ENCODE measurements around the gene AP2M1. TPM values are rescaled to one million over a fixed set of nuclear protein-coding genes. Genes with fewer than 3 reads are reported as not detected.

Gene AP2M1
- total RNA-seq, 1 donor = 427 TPM

DNA sequence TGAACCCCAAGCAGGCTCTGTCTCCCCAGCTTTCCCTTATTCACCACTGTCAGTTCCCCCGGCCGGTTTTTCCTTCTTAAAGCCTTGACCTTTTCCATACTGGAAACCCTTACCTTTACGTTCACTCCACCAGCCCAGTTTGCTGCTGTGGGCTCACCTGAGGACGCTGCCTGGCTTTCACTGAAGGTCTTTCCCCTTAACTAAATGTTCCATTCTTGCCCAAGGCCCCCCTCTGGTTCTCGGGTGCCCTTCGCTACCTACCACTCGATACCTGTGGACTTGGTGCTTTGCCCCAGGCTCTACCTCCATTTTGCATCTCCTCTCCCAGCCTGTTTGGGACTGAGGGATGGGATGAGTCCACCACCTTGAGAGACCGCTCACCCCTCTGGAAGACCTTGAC lies 851 bp downstream of the AP2M1 start:
- Histone ChIP-seq H3K27me3 (ENCODE audit: insufficient read depth, low read length) (no peaks in the 10 kb centered on the region), H3K4me2 (ENCODE audit: insufficient read depth, low read length) (peak overlapping the region; percentile 98), H2AFZ (ENCODE audit: low read length) (no peak overlapping the region), H3K27ac (ENCODE audit: low read depth, low read length) (peak overlapping the region; percentile 85), H4K20me1 (ENCODE audit: insufficient read depth, low read length) (peaks cover 65% of the 10 kb centered on the region), H3K4me1 (ENCODE audit: insufficient read depth, low read length) (peaks cover 74% of the 10 kb centered on the region), H3K9me3 (ENCODE audit: low read depth, low read length) (no peaks in the 10 kb centered on the region), H3K79me2 (ENCODE audit: insufficient read depth, low read length) (peaks cover 69% of the 10 kb centered on the region), H3K36me3 (ENCODE audit: insufficient read depth, low read length) (peaks cover 52% of the 10 kb centered on the region), H3K4me3 (ENCODE audit: insufficient read depth, low read length) (peak overlapping the region; percentile 93)
- DNase-seq (ENCODE audit: insufficient read length, low spot score, missing footprints) = peak; percentile 79
- TF ChIP-seq, protein P1, sequence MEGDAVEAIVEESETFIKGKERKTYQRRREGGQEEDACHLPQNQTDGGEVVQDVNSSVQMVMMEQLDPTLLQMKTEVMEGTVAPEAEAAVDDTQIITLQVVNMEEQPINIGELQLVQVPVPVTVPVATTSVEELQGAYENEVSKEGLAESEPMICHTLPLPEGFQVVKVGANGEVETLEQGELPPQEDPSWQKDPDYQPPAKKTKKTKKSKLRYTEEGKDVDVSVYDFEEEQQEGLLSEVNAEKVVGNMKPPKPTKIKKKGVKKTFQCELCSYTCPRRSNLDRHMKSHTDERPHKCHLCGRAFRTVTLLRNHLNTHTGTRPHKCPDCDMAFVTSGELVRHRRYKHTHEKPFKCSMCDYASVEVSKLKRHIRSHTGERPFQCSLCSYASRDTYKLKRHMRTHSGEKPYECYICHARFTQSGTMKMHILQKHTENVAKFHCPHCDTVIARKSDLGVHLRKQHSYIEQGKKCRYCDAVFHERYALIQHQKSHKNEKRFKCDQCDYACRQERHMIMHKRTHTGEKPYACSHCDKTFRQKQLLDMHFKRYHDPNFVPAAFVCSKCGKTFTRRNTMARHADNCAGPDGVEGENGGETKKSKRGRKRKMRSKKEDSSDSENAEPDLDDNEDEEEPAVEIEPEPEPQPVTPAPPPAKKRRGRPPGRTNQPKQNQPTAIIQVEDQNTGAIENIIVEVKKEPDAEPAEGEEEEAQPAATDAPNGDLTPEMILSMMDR (IDR thresholded peaks at IDR 0.05; ENCODE audit: extremely low read depth, low read depth, low read length) = no peak

DNA sequence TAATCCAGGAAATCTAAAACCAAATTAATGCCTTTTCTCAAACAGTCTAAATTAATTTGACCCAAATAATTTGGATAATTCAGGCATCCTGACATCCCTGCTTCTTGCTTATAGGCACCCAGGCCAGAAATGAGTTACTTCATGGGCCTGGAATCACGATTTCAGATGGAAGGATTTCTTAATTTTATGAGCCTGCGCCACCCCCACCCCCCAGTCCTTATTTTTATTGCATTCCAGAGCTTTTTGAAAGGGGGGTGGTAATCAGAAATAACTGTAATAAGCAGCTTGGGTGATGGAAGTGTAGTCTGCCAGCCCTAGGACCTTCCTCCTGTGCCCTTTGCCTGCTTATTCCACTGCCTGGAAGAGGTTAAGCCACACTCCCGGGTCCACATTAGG lies 1.3 kb downstream of the AP2M1 start:
- DNase-seq (ENCODE audit: insufficient read length, low spot score, missing footprints) = peak; percentile 80
- H3K27me3 ChIP-seq (ENCODE audit: insufficient read depth, low read length) = no peaks in the 10 kb centered on the region
- H3K36me3 ChIP-seq (ENCODE audit: insufficient read depth, low read length) = peaks cover 52% of the 10 kb centered on the region
- peaks cover 70% of the 10 kb centered on the region for H3K79me2 ChIP-seq (ENCODE audit: insufficient read depth, low read length)
- H3K4me1 ChIP-seq (ENCODE audit: insufficient read depth, low read length) = peaks cover 71% of the 10 kb centered on the region
- H3K4me2 ChIP-seq (ENCODE audit: insufficient read depth, low read length) = peak overlapping the region; percentile 98
- TF ChIP-seq, protein P1 (IDR thresholded peaks at IDR 0.05; ENCODE audit: extremely low read depth, low read depth, low read length) = no peak
- peak overlapping the region; percentile 93 for H3K4me3 ChIP-seq (ENCODE audit: insufficient read depth, low read length)
- H4K20me1 ChIP-seq (ENCODE audit: insufficient read depth, low read length) = peaks cover 70% of the 10 kb centered on the region
- H2AFZ ChIP-seq (ENCODE audit: low read length) = no peak overlapping the region
- peak overlapping the region; percentile 85 for H3K27ac ChIP-seq (ENCODE audit: low read depth, low read length)
- no peaks in the 10 kb centered on the region for H3K9me3 ChIP-seq (ENCODE audit: low read depth, low read length)

DNA sequence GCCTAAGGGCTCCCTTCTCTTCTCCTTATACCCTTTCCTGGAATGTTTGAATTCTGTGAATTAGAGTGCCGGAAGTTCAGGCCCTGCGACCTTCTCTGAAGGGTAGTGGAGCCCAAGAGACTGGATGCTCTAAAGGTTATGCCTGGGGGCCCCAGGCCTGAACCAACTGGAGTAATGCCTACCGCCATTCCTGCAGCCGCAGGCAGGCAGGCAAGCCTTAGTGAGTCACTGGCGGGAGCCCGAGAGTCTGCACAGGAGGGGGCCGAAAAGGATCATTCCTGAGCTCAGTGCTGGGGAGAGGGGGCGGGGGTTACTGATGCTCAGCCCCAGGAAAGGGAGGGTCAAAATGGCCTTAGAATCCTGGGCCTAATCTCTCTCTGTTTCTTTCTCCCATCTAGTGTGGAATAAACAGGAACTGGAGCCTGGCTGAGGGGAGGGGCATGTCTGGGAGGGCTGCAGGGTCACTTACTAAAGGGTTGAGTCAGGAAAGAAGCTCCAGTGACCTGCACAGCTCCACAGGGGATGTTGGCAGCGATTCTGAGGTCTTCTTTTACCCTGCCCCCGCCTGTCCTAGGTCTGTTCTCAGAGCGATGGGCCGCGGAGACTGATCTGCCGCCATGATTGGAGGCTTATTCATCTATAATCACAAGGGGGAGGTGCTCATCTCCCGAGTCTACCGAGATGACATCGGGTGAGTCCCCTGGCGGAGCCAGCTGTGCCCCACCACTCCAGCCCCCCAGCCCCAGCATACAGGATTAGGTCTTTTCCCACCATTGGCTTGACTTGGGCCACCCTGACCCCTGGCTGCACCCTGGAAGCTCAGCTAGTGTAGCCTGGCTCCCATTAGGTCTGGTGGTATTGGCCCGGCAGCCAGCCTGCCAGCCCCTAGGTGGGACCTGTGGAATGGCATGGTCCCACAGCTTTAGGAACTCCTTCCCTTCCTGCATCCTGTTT lies 2.0 kb downstream of the AP2M1 start:
- Histone ChIP-seq H3K79me2 (ENCODE audit: insufficient read depth, low read length) (peaks cover 74% of the 10 kb centered on the region), H3K27ac (ENCODE audit: low read depth, low read length) (peak overlapping the region; percentile 85), H2AFZ (ENCODE audit: low read length) (peak overlapping the region; percentile 50), H3K36me3 (ENCODE audit: insufficient read depth, low read length) (peaks cover 52% of the 10 kb centered on the region), H3K4me1 (ENCODE audit: insufficient read depth, low read length) (peaks cover 65% of the 10 kb centered on the region), H3K4me3 (ENCODE audit: insufficient read depth, low read length) (peak overlapping the region; percentile 93), H4K20me1 (ENCODE audit: insufficient read depth, low read length) (peaks cover 71% of the 10 kb centered on the region), H3K9me3 (ENCODE audit: low read depth, low read length) (no peaks in the 10 kb centered on the region), H3K27me3 (ENCODE audit: insufficient read depth, low read length) (no peaks in the 10 kb centered on the region), H3K4me2 (ENCODE audit: insufficient read depth, low read length) (peak overlapping the region; percentile 98)
- peak; percentile 98 for DNase-seq (ENCODE audit: insufficient read length, low spot score, missing footprints)
- TF ChIP-seq, protein P1 (IDR thresholded peaks at IDR 0.05; ENCODE audit: extremely low read depth, low read depth, low read length) = no peak

DNA sequence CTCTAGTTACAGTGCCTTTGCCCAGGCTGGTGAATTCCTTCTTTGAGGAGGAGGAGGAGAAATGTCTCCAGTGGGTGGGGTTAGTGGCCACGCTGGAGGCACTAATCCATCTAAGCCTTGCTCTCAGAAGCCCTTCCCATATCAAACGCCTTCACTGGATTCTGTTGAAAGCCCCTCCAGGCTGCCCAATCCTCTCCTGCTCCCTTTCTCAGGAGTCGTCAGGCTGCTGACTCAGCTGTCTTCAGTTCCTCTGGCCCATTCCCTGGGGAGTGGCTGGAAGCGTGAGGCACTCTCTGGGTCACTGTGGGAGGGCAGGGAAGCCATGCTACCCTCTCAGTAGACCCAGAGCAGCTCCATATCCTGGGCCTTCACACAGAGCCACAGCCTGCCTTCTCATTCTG lies 2.7 kb downstream of the AP2M1 start:
- H3K79me2 ChIP-seq (ENCODE audit: insufficient read depth, low read length) = peaks cover 80% of the 10 kb centered on the region
- H3K9me3 ChIP-seq (ENCODE audit: low read depth, low read length) = no peaks in the 10 kb centered on the region
- peaks cover 71% of the 10 kb centered on the region for H4K20me1 ChIP-seq (ENCODE audit: insufficient read depth, low read length)
- H3K4me1 ChIP-seq (ENCODE audit: insufficient read depth, low read length) = peaks cover 58% of the 10 kb centered on the region
- peak overlapping the region; percentile 98 for H3K4me2 ChIP-seq (ENCODE audit: insufficient read depth, low read length)
- H3K4me3 ChIP-seq (ENCODE audit: insufficient read depth, low read length) = peak overlapping the region; percentile 93
- DNase-seq (ENCODE audit: insufficient read length, low spot score, missing footprints) = peak; percentile 90
- H3K27me3 ChIP-seq (ENCODE audit: insufficient read depth, low read length) = no peaks in the 10 kb centered on the region
- peak overlapping the region; percentile 85 for H3K27ac ChIP-seq (ENCODE audit: low read depth, low read length)
- TF ChIP-seq, protein P1 (IDR thresholded peaks at IDR 0.05; ENCODE audit: extremely low read depth, low read depth, low read length) = no peak
- H2AFZ ChIP-seq (ENCODE audit: low read length) = no peak overlapping the region
- H3K36me3 ChIP-seq (ENCODE audit: insufficient read depth, low read length) = peaks cover 54% of the 10 kb centered on the region

All from osteoblast (primary cell).